GM21360 (cell line): Measurements from ENCODE around the gene PSMD6.
A peak's percentile ranks its signal among the peaks of the same experiment; 100 is the strongest.

Experiments used
- ATAC-seq: cut with Tn5 transposase; IDR thresholded peaks from one replicate; pipeline ENCODE4 v1.9.1; 2021; ENCODE audit warnings: mild to moderate bottlenecking, moderate library complexity; ENCODE audit not compliant: unreplicated experiment

Gene PSMD6

DNA sequence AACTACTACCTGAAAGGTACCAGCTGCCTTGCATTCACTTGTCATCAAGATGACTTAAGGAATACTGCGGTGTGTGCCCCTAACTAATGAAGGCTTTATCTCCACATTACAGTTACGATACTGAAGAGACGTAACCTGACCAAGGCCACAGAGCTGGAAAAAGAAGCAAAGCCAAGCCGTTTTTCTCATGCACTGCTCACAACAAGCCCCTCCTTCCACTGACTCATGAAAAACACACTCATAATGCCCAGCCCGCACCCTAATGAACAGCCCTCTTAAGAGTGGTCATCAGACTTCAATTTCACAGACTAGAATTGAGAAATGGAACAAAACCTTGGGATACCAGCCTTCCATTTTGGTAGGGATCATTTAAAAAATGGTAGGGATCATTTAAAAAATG, 11.6 kb downstream of the PSMD6 start:
- no peak for ATAC-seq

DNA sequence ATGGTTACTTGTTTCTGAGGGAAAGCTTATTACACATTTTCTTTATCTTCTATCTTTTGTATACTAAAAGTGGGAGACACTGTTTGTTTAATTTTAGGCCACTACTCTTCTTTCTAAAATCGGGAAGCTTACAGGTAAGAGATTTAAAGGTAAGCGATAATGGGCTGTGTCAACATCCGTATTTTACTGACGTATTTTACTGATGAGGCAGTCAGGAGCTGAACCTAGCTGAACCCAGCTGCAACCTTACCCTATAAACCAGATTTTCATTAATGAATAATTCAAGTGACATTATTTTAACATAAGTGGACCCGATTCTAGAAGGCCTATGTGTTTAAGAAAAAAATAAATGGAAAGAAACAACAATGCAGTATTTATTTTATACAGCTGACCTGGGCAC, 13.1 kb downstream of the PSMD6 start:
- no peak for ATAC-seq

DNA sequence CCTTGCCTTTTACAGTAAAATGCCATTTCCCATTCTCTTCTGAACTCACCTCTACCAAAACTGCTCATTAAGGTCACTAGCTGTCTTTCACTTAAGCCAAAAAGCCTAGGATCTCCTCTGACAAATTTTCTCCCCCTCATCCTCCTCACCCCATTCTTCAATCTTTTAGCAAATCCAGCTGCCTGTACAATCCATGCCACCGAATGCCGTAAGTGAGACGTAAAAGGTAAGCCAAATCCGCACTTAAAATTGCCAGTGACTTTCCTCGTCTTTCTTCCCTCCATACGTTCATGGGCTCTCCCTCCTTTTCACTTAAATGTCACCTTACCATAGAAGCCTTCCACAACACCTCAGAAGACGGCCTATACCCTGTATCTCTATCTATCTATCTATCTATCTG, 13.8 kb downstream of the PSMD6 start:
- no peak for ATAC-seq

DNA sequence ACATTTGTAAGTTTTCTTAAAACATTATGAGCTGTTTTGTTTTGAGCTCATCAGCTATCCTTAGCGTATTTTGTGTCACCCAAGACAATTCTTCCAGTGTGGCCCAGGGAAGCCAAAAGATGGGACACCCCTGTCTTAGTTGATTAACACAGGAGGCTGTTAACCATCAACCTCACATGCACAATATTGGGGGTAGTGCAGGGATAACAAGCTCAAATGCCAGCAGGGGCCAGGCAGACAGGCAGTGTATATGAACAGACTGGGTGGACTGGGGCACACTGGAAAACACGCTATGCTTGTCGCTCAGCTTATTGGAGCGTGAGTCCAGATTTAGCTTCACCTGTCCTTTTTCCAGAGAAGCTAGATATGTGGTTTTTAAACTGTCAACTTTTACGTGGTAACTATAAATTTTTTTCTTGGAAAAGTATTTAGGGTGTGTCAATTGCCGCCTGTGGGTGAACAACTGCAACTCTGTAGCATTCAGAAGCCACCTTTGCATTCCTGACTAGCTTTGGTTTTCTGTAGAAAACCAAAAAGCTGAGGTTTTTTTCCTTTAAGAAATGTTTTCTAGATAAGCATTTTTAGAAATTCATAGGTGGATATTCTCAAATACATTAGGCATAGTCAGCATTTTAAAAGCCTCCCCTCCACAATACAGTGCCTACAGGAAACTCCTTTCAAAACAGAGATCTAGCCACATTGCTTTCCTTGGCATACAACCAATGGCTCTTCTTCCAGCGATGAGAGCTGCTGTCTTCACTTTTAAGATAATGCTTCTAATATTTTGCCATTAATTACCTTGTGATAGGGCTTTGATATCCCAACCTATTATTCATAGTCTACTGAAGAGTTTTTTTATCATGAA, 14.6 kb downstream of the PSMD6 start:
- no peak for ATAC-seq

DNA sequence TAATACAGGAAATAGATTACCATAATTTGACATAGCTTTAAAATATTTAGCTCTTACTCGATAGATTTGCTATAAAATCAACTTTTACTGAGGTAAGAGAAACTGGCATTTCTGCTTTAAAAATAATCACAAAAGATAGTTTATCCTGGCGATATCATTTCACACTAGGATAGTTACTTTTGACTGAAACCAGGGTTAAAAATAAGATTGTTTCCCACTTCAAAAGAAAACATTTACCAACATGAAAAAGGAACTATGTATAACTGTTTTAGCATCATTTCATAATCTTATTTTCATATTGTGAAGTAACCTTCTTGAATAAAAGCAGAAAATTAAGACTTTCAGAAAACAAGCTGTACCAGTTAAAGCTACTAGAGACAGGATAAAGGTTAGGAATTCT, 15.3 kb downstream of the PSMD6 start:
- ATAC-seq: no peak

DNA sequence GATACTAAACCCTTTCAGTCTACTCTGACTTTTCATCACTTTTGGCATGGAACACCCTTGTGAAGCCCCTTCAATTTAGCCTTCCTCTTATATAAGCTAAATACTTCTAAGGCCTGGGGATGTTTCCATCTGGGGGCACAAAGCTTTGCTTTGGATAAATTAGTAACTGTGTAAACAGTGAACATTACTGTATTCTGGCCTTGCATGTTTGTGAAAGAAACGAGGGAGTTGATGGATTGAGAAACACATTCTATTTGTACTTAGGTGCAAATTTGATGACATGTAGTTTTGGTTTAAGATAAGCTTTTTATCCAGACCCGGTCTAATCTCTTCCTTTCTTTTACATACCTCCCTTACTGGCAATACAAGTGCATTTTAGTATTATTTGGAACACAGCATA, 19.7 kb downstream of the PSMD6 start:
- ATAC-seq: no peak

DNA sequence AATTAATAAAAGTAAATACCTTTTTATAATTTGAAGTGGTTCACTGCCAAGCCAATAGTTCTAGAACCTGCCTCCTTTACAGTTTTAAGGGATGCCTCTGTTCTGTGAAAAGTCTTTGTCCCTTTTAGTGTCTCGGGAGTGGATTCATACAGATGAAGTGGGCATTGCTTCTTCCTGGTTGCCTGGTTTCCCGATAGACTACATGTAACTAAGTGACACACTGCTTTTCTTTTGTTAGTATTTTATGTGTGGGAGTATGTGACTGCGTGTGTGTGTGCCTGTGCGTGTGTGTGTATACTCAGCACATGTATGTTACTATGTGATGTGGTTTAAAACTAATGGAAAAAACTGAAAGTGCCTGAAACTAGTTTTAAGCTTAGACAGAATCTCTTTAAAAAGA, 21.1 kb downstream of the PSMD6 start:
- ATAC-seq: no peak

DNA sequence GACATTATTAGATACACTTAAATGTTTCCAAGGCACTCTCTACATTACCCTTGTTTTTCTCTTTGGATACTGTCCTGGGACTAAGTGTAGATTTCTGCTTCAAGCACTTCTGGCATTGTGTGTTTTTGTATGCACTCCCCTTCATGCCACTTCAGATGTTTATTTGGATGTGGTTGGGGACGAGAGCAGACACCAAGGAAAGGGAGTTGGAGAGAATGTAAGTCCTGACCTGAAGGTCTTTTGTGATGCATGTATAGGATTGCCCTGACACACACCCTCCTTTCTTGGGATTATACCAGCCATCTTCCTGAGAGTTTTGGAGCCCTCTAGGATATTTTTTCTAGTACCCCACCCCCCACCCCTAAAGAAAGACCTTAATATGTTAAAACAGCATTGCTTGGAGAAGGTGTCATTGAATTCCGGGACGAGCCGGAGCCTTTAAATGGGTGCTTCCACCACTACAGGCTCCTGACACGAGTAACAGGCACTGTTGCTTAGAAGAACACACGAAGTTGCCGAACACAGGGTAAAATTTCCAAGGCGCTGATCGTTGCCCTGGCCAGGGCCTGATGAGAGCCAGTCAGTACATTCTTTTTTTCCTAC, 22.7 kb downstream of the PSMD6 start:
- ATAC-seq: no peak

DNA sequence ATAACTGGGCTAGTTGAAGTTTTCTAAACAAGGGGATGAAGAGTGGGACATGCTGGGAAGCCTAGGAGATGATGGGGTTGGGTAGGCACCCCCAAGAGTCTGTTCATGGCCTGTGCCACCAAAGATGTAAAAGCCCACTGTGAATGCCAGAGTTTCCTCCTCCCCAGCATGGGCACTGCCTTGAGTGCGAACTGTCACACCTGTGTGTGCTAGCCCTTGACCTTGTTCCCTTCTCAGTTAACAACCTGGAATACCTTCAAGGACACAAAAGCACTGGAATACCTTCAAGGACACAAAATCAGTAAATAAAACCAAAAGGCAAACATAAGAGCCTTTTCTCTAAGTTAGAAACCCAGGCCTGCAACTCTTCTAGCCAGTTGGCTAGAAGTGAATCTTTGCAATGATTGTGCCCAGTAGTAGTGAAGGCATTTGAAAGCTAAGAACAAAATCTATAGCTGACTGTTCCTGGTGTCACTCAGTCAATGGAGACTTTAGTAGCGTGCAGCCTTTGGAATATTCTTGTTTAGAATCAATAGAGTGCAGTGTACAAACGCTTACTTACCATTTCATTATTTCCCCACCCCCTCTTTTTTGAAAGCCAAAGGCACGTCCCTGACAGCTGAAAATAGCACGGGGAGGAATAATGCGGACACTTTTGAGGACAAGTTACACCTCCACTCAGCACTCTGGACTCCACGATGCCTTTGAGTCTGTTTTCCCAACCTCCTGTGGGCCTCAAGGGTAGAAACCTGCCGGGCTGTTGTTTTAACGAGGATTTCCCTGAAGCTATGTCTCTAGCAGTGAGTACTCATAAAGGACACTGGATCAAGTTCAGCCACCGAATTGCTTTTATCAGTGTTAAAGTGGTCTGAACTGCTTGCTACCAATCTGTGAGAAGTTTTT, 24.2 kb downstream of the PSMD6 start:
- no peak for ATAC-seq

DNA sequence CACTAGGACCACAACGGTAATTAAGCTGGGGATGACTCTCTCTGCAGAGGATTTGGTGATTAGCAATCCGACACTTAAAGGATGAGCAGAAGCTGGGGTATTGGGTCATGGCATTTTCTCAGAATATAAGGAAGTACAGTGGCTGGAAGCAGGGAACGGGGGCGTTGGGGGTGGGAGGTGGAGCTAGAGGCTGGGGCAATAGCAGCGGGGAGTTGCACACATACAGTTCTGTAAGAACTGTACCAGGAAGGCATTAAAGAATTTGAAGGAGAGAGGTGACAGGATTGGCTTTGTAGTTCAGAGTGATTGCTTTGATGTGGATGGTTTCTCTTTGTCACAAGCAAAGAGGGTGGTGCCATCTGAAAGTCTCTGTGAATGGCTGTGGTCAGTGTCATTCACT, 28.2 kb downstream of the PSMD6 start:
- ATAC-seq: no peak

DNA sequence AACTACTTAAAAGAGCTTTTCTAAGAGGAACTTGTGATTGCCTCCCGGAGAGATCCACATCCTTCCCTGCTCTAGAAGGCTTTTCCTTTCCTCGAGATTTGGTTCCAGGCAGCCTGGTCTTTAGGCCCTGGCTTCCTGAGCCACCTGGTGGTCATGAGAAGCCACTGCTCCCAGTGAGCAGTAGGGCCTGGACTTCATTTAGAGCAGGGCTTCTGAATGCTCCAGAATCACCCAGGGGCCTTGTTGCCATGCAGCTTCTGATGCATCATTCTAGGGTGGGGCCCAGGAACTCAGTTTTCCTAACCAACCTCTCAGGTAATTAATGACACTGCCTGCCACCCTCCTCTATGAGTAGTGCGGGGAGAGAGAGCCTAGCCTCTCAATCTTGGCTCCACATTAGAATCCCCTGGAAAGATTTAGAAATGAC, 29.6 kb downstream of the PSMD6 start:
- ATAC-seq: peak; percentile 84

DNA sequence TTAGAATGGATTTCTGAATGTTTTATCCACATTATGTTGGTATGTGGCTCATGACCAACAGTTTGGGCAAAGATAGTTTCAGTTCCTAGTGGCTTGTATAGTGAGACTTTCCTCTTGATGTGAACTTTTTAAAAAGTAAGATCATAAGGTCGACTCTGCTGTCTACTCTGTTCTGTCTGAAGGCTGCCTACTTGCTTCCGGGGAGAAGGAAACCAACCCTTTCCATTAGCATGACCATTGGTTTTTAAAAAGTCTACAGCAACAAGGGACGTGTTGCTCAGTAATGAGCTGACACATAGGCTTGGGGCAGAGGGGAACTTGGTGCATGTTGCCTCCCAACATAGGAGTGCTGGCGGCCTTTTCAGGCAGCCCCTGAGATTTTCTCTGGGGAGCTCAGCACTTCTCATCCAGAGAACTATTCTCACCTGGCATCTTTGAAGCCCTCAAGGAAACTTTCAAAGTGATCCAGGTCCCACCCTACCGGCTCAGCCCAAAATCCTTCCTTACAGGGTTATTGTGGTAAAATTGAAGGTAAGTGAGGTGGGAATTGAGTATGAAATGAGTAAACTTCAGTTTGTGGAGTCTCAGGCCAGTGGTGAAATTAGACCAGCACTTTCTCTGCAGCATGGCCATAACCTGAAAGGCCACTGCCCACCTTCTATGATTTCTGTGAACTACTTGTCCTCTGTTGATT, 30.6 kb downstream of the PSMD6 start:
- no peak for ATAC-seq

DNA sequence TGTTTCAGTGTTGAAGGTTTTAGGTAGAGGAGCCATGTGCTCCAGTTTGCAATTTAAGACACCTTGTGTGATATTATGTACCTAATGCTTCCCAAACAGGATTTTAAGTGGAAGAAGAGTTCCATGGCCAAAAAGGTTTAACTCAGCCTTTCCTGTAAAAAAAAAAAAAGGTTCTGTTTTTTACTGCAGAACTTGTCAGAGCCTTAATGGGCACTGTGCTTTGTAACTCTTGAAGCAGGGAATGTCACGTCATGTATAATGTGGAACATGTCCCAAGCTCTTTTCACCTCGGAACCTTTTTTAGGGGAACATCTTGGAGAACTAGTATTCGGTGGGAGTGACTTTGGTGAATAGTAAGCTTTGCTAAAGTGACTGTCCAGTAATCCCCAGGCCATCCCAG, 31.6 kb downstream of the PSMD6 start:
- no peak for ATAC-seq

DNA sequence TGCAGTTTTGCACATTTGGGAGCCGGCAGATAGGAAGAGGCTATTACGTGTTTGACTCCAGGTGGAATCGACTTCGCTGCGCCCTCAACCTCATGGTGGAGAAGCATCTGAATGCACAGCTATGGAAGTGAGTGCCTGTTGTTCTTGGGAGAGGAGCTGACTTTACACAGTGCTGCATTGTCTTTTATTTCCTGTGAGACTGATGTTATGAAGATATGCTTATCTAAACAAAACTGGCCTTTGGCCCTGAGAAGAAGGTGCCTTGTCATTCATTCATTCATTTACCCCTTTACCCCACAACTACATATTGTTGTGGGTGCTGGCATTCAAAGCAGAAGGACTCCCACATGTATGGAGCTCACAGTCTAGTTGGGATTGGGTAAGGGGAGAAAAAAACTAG, 32.6 kb downstream of the PSMD6 start:
- ATAC-seq: no peak

DNA sequence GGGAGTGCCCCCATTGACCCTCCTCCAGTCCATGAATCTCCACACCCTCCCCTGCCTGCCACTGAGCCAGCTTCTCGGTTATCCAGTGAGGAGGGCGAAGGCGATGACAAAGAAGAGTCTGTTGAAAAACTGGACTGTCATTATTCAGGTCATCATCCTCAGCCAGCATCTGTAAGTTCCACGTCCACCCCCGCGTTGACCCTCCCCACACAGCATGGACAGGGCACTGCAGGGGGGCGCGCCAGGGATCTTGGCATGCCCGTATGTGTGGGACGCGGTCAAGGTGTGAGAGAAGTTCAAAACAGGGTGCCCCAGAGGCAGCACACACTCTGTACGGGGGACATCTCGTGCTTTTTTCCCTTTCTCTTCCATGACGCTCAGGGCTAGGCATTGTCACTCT, 33.1 kb downstream of the PSMD6 start:
- ATAC-seq: no peak

DNA sequence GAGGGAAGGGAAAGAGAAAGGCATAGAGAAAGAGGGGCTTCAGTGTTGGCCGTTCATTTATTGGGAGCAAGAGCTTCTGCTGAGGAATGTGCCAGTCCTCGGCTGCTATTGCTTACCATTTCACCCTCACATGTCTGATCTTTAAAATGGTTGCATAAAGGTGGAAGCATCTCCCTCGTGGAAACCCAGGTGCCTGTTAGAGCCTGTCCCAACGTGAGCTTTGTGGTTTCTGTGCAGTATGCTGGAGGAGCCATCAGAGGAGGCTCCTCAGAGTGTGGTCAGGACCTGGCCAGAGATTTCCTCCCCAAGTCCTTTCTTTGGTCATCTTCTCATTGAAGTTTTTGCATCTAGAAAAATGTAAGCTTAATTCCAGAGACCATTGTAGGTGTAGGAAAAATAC, 34.4 kb downstream of the PSMD6 start:
- ATAC-seq: no peak

DNA sequence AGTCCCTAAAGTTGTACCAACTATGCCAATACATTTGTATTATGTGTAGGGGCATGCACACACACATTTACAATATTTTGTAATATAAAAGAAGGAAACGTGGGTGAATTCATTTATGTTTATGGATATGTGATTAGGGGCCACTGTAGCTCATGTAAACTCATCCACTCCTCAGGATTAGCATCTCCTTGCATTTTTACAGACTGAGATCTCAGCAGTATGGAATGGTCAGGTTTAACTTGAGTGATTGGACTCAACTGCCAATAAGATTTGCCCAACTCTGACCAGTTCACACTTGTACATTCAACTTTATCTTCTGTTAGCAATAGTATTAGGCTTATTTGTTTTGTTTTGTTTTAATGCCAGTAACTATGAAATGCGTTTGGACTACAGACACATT, 36.5 kb downstream of the PSMD6 start:
- ATAC-seq: no peak

DNA sequence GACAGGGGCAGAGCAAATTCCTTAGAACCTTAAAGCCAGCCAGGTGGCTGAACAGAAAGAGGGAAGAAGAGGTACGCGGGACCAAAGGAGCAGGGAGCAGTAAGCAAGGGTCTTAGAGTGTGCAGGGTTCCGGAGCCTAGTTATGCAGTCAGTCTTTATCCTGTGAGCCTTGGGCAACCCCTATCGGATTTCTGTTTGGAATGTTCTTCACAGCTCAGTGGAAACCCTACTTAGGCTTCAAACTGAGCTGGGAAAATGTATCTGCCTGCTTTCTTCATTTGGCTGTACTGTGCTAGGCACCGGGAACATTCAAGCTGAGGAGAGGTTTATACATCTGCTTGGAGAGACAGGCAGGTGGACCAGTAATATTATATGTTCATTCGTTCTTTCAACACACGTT, 37.1 kb downstream of the PSMD6 start:
- no peak for ATAC-seq

DNA sequence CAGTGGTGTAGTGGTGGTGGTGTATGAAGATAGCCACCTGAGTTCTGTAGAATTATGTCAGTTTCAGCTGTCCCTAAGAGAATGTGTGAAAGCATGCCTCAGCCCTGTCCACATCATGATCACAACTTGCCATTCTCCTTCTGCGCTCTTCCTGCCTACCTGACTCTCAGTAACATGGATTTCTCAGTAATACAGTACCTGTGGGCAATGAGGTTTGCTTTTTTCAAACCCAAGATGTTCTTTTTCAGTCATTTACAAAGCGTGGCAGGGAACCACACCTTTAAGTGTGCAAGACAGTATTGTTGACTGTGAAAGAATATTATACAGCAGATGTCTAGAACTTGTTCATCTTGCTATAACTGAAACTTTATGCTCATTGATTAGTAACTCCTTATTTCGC, 38.9 kb downstream of the PSMD6 start:
- no peak for ATAC-seq

DNA sequence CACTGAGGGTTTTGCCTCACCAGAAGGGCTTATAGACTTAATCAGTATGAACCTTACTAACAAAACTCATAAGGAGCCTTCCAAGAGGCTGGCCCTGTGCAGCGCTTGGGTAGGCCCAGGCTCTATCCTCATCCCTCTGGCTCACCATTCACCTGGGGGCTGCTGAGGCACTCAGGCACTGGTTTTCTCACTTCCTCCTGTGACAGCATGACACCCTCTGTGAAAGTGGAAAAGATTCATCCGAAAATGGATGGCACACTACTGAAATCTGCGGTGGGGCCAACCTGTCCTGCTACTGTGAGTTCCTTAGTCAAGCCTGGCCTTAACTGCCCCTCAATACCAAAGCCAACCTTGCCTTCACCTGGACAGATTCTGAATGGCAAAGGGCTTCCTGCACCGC, 41.3 kb downstream of the PSMD6 start:
- ATAC-seq: no peak

DNA sequence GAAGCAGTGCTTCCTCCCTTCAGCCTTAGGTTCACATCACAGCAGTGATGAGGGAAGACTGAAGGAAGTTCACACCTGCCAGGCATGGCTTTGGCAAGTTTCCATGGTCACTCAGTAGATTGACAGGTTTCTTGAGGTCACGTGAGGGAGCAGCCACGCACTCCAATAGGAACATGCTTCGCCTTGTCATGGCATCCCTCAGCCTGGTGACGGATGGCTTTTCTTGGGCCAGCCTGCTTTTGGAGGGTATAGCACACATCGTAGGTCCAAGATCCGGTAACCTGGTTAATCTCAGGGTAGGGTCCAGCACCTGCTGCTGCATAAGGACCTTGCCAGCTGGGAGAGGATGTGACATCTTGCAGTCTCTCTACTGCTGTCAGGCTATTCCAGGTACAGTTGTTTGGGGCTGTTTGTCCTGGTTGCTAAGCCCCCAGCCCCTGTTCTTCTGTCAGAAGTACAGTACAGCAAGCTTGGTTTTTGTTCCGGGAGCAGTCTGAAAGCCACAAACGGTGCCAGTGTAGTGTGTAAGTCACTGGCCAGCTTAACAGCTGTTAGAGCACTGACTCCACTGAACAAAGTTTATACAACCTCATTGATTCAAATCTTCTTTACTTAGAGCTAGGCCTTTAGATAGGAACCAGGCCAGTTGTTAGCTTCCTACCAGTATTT, 42.3 kb downstream of the PSMD6 start:
- ATAC-seq: no peak
